Stimulated activated CD8-positive, alpha-beta memory T cell treated with anti-CD3 and anti-CD28 coated beads, Interleukin-2, amount 100 ng/mL, for 48 hours (primary cell): ENCODE data around the gene CADM3.

ENCODE experiments used
- DNase-seq, 2 donors: peaks; one replicate each; pipeline ENCODE4 v3.0.0-alpha.2; 2020; ENCODE audit warnings: low read depth in 2 of 2

The CADM3 gene

DNA sequence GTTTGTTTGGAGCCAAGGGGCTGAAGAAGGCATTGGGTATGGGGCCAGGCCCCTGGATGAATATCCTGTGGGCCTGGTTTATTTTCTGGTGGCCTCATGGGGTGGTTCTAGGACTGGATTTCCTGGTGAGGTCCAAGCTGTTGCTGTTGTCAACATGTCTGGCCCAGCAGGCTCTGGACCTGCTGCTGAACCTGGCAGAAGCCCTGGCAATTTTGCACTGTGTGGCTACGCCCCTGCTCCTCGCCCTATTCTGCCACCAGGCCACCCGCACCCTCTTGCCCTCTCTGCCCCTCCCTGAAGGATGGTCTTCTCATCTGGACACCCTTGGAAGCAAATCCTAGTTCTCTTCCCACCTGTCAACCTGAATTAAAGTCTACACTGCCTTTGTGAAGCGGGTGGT, 34.7 kb downstream of the CADM3 start:
- DNase-seq, result no peak

DNA sequence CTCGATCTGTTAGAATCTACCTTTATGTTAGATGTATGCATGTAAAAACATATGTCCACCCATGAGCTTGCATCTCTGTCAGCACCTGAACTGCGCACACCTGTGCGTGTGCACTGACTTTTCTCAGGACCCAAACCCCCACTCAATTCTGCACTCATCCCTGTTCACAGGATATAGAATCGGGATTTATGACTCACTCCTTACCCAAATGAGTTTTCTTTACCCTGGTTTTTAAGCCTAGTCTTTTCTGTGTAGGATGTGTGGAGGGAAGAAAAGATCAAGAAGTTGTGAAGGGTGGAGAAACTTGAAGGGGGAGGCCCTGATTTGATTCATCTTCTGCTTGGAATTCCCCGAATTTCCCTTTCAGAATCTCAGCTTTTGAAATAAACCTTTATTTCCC, 35.7 kb downstream of the CADM3 start:
- no peak for DNase-seq

DNA sequence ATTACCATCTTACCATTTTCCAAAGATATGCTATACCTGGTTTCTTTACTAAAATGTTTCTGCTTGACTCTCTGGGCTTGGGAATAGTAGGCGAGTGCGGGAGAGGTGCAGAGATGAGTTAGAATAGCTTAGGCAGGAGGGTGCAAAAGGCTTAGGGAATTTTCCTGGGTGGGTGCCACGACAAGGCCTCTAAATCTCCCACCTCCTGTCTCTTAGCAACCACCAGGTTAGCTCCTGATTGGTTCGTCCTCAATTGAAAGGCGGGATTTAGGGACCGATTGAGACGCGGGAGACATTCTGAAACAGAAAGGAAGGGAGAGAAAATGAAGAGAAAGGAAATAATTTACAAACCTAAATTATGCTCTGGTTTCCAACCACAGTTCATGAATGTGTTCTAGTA, 36.4 kb downstream of the CADM3 start:
- no peak for DNase-seq

DNA sequence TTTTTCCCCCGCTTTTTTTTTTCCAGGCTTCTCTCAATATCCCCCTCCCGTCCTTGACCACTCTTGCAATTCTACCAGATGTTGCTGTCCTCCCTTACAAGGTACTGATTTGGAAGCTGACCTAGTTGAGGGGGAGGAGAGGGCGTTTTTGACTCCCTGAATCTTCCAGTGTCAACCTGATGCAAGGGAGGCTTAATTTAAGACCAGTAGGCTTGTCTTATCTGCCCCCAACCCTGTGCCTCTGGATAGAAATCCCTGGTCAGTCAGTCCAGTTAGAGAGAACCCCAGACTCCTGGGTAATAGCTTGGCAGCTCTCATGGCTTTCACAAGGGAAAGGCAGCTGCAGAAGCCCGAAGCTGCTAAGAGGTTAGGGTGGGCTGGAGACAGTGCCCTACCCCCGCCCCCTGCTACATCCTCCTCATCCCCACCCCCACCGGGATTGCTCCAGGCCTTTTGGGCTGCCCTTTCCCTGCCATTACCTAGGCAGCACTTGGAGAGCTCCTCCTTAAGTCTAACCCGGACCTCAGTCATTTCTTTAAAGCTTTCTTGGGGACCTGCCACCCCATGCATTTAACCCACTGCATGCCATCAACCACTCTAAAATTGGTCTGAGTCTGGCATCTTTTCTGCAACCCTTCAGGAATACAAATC, 36.9 kb downstream of the CADM3 start:
- DNase-seq, result no peak

DNA sequence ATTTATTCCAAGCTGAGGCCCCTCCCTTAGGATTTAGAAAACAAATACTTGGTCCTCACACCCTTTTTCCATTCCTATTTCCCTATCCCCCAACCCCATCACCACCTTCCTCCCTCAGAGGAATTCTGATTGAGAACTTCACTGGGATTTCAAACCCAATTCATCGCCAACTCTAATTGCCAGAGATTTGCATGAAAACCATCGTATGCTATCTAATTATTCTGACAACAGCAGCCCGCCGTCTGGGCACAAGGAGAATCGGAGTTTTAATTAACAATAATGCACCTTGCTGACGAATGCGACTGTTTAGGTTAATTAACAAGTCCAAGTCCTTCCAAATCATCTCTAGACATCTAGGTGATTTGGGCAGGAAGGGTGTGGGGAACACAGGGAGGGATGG, 37.6 kb downstream of the CADM3 start:
- DNase-seq, result no peak

DNA sequence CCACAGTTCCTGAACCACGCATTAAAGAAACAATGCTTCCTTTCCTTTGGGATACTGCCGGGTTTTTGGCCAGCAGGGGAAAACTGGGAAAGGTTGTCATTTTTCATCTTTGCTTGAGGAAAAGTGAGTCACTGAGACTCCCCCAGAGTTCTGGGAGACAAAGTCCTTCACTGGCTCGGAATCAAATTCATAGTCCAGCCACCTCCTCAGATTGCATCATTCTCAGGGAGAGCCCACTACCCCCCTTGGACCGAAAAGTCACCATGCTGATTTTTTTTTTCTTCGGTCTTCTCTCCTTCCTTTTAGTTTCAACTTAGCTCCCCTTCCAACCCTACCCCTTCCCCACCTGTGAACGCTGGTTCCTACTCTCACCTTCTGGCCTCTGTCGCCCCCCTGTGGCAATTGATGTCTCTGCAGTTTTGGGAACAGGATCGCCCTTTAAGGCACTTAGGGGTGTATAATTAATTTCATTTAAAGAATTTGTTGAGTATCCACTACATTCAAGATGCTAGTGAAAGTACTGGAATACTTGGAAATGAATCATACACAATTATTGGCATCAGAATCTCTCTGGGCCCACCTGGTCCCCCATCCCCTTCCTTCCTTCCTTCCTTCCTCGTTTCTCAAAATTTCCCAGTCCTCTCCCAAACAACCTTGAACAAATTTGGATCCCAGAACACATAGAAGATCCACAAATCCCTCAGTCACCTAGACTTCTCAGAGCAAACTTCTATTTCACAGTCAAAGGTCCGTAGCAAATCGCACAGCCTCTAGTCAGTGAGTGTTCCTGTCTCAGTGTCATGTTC, 40.1 kb downstream of the CADM3 start:
- peak in 1 of 2 donors; percentile 34 for DNase-seq

DNA sequence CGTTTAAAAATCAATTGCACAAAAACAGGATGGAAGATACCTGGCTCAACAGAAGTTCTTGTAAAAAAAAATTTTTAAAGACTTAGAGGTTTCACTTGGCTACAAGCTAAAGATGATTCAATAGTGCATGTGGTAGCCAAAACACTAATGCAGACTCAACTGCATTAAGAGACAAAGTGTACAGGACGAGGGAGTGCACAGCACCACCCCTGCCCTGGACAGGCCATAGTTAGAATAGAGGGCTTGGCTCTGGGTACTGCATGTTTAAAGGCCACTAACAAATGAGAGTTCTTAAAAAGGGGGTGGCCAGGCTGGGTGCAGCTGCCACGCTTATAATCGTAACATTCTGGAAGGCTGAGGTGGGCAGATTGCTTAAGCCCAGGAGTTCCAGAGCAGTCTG, 41.2 kb downstream of the CADM3 start:
- no peak for DNase-seq

DNA sequence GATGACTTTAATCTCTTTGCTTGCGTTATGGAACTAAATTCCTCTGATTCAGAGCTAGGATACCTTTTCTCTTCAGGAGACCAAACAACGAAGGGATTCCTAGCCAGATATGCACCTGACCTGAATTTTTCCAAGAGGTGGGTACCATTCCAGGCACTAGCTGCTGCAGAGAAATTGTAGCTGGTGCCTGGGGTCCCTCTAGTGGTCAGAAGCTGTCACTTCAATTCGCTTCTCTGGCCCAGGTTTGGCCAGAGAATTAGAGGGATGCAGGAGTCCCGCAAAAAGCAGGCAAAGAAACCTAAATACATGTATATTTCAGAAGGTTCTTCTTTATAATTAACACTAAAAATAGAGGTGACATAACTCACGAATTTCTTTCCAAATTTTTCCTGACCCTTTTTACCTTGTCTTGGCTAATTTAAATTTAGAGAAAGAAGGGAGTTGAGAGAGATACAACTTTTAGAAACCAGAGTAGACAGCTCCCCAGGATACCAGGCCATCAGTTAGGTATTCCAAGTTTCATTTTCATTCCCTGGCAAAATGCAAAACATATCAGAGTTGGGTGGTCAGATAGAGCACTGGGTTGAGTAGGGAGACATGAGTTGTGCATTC, 42.8 kb downstream of the CADM3 start:
- DNase-seq, result no peak

DNA sequence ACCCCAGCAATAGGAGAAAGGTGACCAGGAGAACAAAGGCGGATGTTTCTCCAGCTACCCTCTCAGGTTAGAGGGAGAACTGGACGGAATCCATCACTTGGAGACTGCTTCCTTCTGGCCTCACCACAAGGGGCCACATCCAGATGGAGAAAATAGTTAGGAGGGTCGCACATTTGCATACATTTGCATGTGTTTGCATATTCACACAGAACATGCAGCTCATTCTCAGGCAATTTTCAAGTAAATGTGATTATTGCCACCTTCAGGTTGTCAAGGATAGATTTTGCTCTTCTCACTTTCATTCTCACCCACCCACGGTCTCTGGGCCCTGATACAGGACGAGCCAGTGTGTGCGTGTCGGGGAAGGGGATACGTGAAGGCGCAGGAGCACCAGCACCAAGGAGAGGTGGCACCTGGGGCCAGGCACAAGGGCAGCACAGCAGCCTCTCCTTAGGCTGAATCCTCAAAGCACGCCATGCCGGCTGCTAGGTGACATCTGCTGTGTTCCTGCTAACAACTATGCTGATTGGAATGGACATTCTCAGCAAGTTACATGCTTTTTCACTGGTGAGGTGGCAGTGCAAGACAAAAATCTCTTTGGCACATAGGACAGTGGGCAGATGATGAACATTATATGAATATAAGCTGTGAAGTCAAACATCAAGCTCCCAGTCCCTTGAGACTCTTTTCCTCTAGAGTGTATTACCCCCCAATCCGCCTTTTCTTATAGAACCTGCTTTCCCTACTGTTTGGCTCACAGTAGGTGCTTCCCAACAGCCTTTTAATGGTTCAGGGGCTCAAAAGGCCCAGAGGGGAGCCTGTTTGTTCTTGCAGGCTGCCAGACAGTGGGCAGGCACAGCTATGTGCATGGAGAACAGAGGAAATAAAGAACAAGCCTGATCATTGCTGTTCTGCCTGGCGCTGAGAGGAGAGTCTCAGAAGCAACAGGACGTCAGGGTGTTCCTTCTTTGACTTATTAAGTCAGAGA, 47.5 kb downstream of the CADM3 start:
- no peak for DNase-seq

DNA sequence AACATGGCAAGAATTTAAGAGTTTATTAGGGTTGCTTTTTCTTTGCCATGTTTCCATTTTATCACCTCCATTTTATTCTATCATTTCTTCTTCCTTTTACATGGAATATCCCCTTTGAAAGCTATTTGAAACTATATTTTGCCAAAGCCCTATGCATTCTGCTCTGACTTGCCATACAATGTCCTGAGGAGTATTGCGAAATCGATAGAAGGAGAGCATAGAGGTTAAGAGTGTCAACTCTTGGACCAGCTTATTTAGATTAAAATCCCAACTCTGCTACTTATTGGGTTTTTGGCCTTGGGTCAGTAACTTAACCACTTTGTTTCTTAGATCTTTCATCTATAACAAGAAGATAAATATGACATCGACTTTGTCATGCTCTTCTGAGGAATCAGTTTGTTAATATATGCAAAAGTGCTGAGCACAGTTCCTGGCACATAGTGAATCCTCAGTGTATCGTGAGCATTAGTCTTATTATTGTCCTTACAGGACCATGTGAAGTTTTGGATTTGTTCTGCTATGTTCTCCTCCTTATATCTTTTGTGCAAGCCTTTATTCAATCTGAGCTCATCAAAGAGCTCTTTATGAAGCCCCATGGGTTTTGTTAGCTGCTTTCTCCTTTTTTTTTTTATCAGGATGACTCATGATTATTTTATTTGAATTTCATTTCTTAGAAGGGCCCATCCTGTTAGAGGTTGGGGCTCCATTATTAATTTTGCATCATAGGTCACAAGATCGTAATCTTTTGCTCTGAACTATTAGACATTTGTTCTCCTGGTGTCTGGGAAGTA, 50.9 kb downstream of the CADM3 start:
- no peak for DNase-seq

DNA sequence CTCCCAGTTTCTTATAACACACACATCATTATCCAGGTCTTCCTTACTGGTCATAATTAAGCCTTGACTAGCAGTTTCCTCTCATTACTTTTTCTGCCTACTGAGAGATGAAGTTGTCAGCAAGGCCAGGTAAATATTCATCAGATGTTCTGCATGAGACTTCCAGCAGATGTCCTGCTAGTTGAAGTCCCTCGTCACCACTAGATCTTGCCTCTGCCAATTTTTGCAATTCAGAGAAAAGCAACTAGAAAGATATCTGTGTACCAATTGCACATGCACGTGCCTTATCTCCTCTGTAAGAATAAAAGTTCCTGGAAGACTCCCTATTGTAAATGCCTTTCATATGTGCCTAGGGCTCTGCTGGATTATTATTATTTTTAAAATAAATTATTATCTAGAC, 51.6 kb downstream of the CADM3 start:
- DNase-seq, result no peak

DNA sequence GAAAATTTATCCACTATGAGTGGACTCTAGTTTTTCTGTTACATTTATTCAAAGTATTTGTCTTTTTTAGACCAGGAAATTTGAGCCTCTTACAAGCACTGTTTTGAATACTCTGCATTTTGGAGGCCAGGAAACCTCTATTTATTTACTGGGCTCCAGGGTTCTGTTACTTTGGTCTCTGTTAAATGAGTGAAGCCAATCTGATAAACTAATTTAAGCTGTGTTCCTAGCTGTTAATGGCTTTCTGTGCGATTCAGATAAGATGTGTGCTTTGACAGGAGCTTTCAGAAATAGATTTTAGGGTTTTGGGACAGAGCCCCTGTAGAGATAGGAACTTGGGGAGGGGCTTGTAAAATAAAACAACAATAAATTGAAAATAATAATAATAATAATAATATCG, 57.1 kb downstream of the CADM3 start:
- DNase-seq, result no peak

DNA sequence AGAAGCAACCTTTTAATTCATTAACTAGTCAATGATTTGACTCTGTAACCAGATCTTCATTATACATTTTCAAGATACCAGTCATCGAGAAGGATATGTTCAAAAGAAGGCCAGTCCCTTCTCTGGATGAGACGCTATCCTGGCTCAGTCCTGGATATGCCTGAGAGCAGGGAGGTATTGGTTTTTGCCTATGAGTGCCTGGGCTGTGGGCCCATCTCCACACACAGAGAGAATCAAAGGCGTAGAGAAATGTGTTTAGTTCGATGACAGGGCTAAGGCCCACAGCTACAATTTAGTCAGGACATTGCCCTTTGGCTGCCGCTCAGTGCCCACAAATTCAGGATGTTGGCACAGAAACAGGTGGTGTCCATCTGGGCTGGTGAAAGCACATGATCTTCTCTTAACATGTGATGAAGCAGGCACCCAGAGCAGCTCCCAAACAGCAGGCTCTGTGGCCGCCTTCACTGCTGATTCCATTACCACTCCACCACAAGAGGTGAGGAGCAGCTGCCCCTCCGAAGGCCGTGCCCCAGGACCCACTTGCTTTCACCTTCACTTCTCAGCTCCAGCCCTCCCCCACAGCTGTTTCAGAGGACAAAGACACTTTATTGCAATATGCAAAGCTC, 58.0 kb downstream of the CADM3 start:
- no peak for DNase-seq

DNA sequence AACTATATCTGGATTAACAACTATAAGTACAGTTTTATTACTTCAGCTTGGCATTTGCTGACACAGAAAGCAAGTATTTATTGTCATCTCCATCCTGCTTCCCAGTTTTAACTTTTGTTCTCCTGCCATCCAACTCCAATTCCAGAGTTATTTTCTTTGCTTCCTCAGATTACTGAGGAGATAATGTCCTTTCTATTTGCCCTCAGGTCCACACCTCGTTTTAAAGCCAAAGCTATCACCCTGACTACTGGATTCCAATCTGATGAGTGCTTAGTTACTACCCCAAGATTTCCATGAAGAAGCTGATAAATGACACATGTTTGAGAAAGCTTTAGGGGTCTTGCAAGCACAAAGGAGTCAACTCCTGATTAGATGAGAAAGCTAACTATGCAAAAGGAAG, 58.5 kb downstream of the CADM3 start:
- no peak for DNase-seq

DNA sequence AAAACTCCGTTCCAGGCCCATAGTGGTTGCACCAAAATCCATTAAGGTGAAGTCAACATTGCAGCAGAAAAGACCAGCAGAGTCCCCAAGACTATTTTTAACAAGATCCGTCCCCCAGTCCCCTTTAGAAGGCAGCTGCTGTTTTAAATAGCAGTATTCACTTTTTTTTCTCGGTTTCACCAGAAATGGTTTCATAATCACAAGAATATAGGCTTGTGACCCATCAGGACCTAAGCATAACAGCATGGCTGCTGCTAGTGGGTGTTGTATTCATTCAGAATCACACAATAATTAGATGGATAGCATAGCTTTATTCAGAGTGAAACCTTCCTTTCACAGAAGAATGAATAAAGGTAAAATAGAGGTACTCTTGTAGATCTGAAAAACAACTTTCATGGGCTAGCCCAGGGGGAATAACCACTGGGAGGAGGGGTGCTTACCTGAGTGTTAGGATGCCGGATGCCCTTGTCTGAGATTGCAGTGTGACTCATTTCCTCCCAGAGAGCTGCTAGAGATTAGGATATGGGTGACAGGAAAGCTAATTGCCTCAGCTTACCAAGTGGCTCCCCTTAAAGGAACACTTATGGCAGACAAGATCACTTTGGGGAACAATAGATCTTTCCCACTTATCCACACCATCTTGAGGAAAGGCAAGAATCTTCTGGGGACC, 68.3 kb downstream of the CADM3 start:
- DNase-seq, result no peak

DNA sequence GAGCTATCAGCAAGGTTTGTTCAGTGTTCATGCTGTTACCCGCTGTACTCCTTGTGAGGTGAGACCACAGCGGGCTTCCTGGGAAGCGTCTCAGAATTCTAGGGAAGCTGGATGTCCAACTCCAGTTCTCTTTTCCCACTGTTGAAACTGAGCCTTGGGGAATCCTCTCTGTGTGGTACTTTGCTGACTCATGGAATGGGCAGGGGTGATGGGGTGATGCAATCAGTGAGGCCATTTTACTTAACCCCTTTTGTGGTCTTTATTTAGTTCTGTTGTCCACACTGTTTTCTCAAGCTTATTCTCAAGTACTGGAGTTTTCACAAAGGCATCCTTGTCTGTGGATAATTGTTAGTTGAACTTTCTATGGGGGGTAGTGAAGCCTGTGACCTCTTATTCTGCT, 75.9 kb downstream of the CADM3 start:
- no peak for DNase-seq

DNA sequence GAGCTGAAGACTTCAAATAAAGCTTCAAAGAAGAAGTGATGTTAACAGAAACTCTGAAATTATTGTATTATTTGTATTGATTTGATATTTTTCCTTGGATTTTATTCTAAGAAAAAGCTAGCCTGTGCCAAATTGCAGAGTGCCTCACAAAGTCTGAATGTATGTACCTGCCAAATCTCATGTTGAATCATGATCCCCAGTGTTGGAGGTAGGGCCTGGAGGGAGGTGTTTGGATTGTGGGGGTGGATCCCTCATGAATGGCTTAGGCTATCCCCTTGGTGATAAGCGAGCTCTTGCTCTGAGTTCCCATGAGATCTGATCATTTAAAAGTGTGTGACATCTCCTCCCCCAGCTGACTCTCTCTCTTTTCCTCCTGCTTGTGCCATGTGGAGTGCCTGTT, 76.9 kb downstream of the CADM3 start:
- no peak for DNase-seq

DNA sequence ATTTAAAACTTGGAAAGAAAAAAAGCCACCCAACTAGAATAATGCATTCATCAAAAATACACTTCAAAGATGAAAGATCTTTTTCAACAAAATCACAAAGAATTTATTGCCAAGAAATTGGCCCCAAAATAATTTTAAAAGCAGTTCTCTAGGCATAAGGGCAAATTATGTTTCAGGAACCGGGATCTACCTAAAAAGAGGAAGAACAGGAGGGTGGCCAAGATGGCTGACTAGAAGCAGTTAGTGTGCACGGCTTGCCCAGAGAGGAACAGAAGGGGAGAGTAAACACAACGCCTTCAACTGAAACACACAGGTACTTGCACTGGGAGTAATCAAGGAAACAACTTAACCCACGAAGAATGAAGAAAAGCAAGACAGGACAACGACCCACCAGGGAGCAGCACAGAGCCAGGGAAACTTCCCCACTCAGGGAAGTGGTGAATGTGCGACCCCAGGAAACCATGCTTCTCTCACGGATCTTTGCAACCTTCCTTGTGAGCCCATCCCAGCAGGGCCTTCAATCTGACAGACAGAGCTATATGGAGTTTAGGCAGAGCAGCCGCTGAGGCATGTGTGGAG, 79.3 kb downstream of the CADM3 start:
- DNase-seq, result no peak
